HL-60/S4 (cell line): ENCODE measurements around the gene RPL15.
"Not testable (repeated sequence)": the region's sequence is repeated elsewhere in the genome, so short reads cannot be mapped to it uniquely, and the experiment has no call there.

ENCODE experiments used
- in situ Hi-C: fragments of 300-500 bp; cut with MboI; formaldehyde crosslinking; loops from 2 replicates; pipeline ENCODE4 v1.14.3; 2022; ENCODE audit warnings: low sequenced_read_pairs

Gene RPL15

GRCh38 chr3:23916886-23917678 lies at the start of gene RPL15, which contains the start of gene NKIRAS1:
TSS of gene RPL15 (plus strand) at chr3:23917132. CDS start at chr3:23917860, 728 bp downstream.
TSS of gene NKIRAS1 (minus strand) at chr3:23916990. CDS start at chr3:23910904, 6,086 bp downstream.
- in situ Hi-C loops: no loop called here

DNA sequence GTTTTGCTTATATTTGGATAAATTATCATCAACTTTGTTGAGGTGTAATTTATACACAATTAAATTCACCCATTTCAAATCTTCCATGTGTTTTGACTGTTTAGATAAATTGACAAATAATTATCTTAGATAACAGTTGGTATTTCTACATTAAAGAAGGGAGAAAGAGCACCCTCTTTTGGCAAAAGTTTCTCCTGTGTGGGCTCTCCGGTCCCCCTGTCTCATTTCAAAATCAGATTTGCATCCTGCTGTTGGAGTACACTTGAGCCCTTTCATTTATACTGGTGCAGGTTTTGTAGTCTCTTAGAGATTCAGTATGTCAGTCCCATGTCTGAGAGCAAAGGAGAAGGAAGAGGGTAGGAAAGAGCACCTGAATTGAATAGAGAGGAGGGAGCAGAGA lies 49.5 kb upstream of the RPL15 start:
- in situ Hi-C loops: no loop called here

GRCh38 chr3:23867838-23868237 lies 49.1 kb upstream of the RPL15 start:
- in situ Hi-C loops: no loop called here

GRCh38 chr3:23869977-23870662 lies 46.8 kb upstream of the RPL15 start:
- in situ Hi-C loops: no loop called here

GRCh38 chr3:23870663-23871043 lies 46.3 kb upstream of the RPL15 start:
- in situ Hi-C loops: not testable (repeated sequence)

GRCh38 chr3:23871361-23871760 lies 45.6 kb upstream of the RPL15 start:
- in situ Hi-C loops: not testable (repeated sequence)

DNA sequence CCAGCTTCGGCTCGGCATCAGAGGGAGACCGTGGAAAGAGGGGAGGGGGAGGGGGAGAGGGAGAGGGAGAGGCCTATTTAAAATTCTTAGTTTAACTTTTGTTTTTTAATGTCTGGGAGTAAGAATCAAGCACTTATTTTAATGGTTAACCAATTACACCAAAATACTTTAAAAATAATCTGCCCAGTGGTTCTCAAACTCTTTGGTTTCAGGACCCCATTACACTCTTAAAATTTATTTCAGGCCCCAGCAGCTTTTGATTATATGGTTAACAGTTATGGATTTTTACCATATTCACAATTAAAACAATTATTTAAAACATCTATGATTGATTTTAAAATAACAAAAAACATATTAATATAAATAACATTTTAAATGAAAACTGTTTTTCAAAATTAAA lies 44.6 kb upstream of the RPL15 start:
- in situ Hi-C loops: no loop called here

DNA sequence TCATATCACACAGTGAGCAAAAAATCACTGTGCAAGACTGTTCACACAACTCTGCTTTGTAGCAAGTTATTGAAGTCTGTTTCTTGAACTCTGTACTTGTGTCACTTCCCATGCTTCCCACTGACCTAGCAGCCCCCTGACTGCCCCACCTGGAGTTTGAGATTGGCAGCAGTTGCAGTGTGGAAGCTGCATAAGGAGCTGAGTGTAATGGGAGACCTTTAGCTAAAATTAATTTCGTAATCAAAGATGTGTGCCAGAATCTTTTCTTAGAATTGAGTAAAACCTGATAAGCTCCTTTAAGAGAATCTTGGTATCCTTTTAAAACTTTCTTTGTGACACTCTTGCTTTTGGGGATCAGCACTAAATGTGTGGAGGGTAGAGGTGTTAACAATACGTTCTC lies 43.0 kb upstream of the RPL15 start:
- in situ Hi-C loops: no loop called here

- in situ Hi-C loops: no loop called here
These were observed 42.4 kb upstream of the RPL15 start for GRCh38 chr3:23874359-23875112.

DNA sequence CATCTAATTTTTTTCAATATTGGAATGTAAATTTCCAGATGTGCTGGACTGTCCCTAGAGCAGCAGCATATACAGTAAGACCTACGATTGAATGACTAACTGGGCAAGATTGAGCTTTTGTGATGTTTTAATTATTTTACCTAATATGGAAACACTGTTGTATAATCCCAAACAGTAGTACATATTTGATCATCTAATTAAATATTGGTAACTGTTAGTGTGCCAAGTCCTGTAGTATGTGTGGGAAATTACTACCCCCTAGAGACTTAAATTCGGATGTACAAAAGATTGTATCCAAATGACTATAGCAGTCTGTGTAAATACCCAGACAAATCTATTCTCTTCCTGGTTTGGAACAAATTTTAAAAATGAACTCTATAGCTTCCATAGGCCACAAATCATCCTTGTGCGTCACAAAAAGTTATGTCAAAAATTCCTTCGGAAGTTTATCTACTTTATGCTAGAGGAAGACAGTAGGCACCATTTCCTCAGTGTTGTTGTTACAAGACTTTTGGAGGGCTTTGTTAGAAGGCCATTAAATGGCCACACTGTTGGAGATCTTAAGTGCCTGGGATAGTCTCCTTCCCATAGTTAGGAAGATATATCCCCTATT lies 41.7 kb upstream of the RPL15 start:
- in situ Hi-C loops: no loop called here

DNA sequence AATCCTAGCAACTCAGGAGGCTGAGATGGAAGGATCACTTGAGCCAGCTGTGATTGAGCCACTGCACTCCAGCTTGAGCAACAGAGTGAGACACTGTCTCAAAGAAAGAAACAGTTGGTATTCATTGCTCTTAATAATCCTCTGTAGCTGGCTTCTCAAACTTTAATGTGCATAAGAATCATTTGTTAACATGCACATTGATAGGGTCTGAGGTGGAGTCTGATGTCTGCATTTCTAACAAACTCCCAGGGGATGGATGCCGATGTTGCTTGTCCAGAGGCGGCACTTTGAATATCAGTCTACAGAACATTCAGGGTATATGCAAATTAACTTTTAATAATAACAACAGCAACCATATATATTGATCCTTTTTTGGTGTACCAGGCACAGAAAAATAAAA lies 40.0 kb upstream of the RPL15 start:
- in situ Hi-C loops: no loop called here

DNA sequence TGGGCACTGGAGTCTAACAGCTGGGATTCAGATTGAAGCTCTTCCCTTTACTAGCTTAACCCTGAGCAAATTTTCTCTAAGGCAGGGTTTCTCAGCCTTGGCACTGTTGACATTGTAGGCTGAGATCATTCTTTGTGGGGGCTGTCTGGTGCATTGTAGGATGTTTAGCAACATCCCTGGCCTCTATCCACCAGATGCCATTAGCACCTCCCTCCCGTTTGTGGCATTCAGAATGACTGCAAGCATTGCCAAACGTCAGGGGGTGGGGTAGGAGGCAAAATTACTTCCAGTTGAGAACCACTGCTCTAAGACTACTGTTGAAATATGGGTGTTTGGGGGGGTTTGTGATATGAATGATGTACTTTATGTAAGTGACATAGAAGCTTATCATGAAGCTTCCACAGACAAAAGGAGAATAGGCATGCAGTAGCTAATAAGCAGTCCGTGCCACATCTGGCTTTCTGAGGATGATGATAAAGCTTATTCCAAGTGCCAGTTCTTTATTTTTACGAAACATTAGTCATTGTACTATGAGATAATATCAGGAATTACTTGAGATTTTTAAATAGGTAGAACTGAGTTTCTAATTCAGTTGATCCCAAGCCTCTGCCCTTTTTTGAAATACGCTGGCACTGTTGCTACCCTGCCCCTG lies 39.5 kb upstream of the RPL15 start:
- in situ Hi-C loops: no loop called here

DNA sequence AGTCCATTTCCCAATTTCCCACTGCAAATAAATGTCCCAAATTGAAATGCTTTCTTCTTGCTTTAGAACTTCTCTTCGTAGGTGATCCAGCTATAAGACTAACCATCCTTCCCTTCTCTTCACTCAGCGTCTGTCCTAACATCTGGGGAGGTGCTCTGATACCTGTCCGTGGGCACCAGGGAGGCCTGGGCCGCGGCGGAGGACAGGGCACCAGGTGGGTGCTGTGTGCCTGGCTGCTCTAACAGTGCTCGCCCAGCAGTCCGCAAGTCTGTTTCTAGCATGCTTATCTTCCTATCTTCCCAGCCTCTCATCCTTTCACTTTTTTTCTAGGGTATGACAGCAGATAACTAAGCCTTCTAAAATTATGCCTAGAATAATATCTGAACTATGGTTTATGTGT lies 37.4 kb upstream of the RPL15 start:
- in situ Hi-C loops: no loop called here

- in situ Hi-C loops: no loop called here
These were observed 36.1 kb upstream of the RPL15 start for GRCh38 chr3:23880703-23881339.

DNA sequence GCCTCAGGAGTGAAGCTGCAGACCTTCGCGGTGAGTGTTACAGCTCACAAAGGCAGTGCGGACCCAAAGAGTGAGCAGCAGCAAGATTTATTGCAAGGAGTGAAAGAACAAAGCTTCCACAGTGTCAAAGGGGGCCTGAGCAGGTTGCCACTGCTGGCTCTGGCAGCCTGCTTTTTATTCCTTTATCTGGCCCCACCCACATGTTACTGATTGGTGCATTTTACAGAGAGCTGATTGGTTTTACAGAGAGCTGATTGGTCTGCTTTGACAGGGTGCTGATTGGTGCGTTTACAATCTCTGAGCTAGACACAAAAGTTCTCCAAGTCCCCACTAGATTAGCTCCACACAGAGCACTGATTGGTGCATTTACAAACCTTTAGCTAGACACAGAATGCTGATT lies 34.9 kb upstream of the RPL15 start:
- in situ Hi-C loops: not testable (repeated sequence)

- in situ Hi-C loops: no loop called here
These were observed 34.4 kb upstream of the RPL15 start for GRCh38 chr3:23882487-23882918.

DNA sequence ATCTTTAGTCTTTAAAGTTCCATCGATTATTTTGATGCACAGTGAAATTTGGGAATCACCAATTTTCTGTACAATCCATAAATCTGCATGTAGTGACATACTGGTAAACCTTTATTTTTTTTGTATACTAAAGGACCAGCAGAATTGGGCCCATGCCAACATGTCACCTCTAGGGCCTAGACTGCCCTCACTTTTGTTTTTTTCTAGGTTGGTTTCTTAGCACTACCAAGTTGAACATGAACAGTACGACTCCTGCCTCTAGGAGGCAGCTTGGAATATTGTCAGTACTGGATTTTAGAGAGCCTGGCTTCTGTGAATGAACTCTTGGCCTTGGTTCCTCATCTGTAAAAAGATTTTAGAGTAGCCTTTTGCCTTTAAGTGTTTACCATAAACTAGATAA lies 32.5 kb upstream of the RPL15 start:
- in situ Hi-C loops: no loop called here

GRCh38 chr3:23885210-23885609 lies 31.7 kb upstream of the RPL15 start:
- in situ Hi-C loops: no loop called here

DNA sequence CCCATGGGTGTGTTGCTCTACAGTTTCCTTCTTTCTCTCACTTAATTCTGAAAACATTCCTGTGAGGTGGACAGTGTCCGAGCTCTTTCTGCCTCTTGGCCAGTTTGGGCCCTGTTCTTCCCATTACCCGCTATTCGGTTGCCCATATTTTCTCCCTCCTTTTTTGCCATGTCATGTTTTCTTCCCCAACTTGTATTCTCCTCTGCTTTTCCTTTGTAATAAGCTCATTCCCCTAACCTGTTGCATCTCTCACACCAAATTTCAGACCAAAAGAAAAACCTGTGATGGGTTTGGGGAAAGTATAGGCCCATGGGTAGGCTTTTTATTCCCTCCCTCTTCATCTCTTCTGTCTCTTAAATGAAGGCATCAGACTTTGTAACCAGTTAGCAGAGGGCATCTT lies 30.6 kb upstream of the RPL15 start:
- in situ Hi-C loops: no loop called here

GRCh38 chr3:23888617-23889228 lies 28.2 kb upstream of the RPL15 start:
- in situ Hi-C loops: no loop called here
